ENCODE results near the gene RASSF5.

DNA sequence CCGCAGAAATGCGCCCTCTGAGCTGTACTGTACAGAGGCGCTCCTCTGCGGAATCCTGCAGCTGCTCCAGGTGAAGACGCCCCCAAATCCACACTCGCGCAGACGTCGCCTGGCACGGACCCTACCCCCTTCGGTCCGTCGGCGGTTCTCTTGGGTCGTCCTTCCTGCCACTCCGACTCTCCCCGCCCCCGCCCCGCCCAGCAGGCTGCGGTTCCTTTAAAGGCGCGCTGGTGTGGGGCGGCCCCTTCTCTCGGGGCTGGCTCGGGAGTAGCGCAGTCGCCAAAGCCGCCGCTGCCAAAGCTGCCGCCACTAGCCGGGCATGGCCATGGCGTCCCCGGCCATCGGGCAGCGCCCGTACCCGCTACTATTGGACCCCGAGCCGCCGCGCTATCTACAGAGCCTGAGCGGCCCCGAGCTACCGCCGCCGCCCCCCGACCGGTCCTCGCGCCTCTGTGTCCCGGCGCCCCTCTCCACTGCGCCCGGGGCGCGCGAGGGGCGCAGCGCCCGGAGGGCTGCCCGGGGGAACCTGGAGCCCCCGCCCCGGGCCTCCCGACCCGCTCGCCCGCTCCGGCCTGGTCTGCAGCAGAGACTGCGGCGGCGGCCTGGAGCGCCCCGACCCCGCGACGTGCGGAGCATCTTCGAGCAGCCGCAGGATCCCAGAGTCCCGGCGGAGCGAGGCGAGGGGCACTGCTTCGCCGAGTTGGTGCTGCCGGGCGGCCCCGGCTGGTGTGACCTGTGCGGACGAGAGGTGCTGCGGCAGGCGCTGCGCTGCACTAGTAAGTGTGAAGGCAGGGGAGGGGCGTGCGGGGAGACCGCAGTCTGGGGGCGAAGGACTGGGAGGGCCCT, at the start of gene RASSF5:
- TF ChIP-seq, protein P1, sequence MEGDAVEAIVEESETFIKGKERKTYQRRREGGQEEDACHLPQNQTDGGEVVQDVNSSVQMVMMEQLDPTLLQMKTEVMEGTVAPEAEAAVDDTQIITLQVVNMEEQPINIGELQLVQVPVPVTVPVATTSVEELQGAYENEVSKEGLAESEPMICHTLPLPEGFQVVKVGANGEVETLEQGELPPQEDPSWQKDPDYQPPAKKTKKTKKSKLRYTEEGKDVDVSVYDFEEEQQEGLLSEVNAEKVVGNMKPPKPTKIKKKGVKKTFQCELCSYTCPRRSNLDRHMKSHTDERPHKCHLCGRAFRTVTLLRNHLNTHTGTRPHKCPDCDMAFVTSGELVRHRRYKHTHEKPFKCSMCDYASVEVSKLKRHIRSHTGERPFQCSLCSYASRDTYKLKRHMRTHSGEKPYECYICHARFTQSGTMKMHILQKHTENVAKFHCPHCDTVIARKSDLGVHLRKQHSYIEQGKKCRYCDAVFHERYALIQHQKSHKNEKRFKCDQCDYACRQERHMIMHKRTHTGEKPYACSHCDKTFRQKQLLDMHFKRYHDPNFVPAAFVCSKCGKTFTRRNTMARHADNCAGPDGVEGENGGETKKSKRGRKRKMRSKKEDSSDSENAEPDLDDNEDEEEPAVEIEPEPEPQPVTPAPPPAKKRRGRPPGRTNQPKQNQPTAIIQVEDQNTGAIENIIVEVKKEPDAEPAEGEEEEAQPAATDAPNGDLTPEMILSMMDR (IDR thresholded peaks at IDR 0.05): no peak
- TF ChIP-seq POLR2A (IDR thresholded peaks at IDR 0.05): peak in 1 of 2 donors; percentile 40
